C4-2B (cell line): ENCODE results near the gene CTSV.

ENCODE experiments used
- CTCF ChIP-seq: fragments of 450-650 bp; conservative IDR thresholded peaks from 2 replicates; pipeline ENCODE4 v1.5.1; 2017; ENCODE audit warnings: mild to moderate bottlenecking
- ZFX ChIP-seq: fragments of 450-650 bp; IDR thresholded peaks from 2 replicates; pipeline ENCODE4 v1.6.1; 2017

- TF ChIP-seq CTCF = no peak
- no peak for TF ChIP-seq ZFX
Observed at GRCh38 chr9:97064176-97064575, 25.2 kb upstream of the CTSV start.
